DND-41 (cell line): ENCODE results near the gene SHISA7.

Experiments
- CTCF ChIP-seq: IDR thresholded peaks from 2 replicates; pipeline ENCODE4 v1.5.1; 2012; ENCODE audit warnings: borderline replicate concordance, low read length, moderate library complexity, mild to moderate bottlenecking; ENCODE audit not compliant: poor library complexity, severe bottlenecking; ENCODE audit errors: extremely low read depth
- EZH2 ChIP-seq: IDR thresholded peaks from 3 replicates; pipeline ENCODE4 v1.6.1; 2012; ENCODE audit warnings: borderline replicate concordance, low read depth, mild to moderate bottlenecking, moderate library complexity, low read length, inconsistent platforms; ENCODE audit not compliant: severe bottlenecking

- TF ChIP-seq CTCF (no peak), EZH2 (no peak)
Measured at GRCh38 chr19:55472463-55472862, 29.4 kb upstream of the SHISA7 start.
